OCI-LY1 (cell line): ENCODE results near the gene DRICH1.

Experiments used
- CTCF ChIP-seq: fragments of 200-600 bp; sonication (generic), shearing (Covaris generic); IDR thresholded peaks from 2 replicates; pipeline ENCODE4 v1.5.1; 2017; ENCODE audit warnings: mild to moderate bottlenecking, antibody characterized with exemption, low read length, moderate library complexity, mixed read lengths
- EZH2 ChIP-seq: fragments of 200-600 bp; sonication (generic), shearing (Covaris generic); IDR thresholded peaks from 2 replicates; pipeline ENCODE4 v1.8.0; 2017; ENCODE audit warnings: borderline replicate concordance, mixed run types, mild to moderate bottlenecking, antibody characterized with exemption, low read length, moderate library complexity, mixed read lengths

- TF ChIP-seq CTCF (no peak), EZH2 (no peak)
These were observed 69.9 kb downstream of the DRICH1 start for GRCh38 chr22:23562186-23562585.
